Measurements from ENCODE around the gene SRP68.
A peak's percentile ranks its signal among the peaks of the same experiment; 100 is the strongest.

SRP68 gene

GRCh38 chr17:76072148-76072858 is at the start of gene SRP68:
TSS of gene SRP68 (minus strand) at chr17:76072517. CDS start at chr17:76072491, 26 bp downstream.
- peak; percentile 73 to 79 for DNase-seq (ENCODE audit: low read depth in 2 of 2)

- DNase-seq (ENCODE audit: low read depth in 2 of 2): no peak
These were observed 49.7 kb upstream of the SRP68 start for GRCh38 chr17:76121932-76122430.

GRCh38 chr17:76120658-76121008 is 48.3 kb upstream of the SRP68 start:
- DNase-seq (ENCODE audit: low read depth in 2 of 2): no peak

GRCh38 chr17:76119409-76120371 is 47.4 kb upstream of the SRP68 start:
- no peak for DNase-seq (ENCODE audit: low read depth in 2 of 2)

GRCh38 chr17:76115138-76115754 is 42.9 kb upstream of the SRP68 start:
- no peak for DNase-seq (ENCODE audit: low read depth in 2 of 2)

- no peak for DNase-seq (ENCODE audit: low read depth in 2 of 2)
These were observed 39.6 kb upstream of the SRP68 start for GRCh38 chr17:76111956-76112355.

GRCh38 chr17:76107509-76107908 is 35.2 kb upstream of the SRP68 start:
- DNase-seq (ENCODE audit: low read depth in 2 of 2): no peak

- DNase-seq (ENCODE audit: low read depth in 2 of 2): no peak
These were observed 34.4 kb upstream of the SRP68 start for GRCh38 chr17:76106703-76107102.

- no peak for DNase-seq (ENCODE audit: low read depth in 2 of 2)
These were observed 32.5 kb upstream of the SRP68 start for GRCh38 chr17:76104896-76105231.

GRCh38 chr17:76104140-76104895 is 32.0 kb upstream of the SRP68 start:
- DNase-seq (ENCODE audit: low read depth in 2 of 2): no peak

- DNase-seq (ENCODE audit: low read depth in 2 of 2): peak; percentile 83 to 90
These were observed 31.2 kb upstream of the SRP68 start, which contains the start of gene EXOC7 for GRCh38 chr17:76103274-76104139. TSS of gene EXOC7 (minus strand) at chr17:76103787. CDS start at chr17:76103692, 95 bp downstream.

GRCh38 chr17:76102944-76103273 is 30.6 kb upstream of the SRP68 start:
- no peak for DNase-seq (ENCODE audit: low read depth in 2 of 2)

GRCh38 chr17:76097716-76098295 is 25.5 kb upstream of the SRP68 start:
- no peak for DNase-seq (ENCODE audit: low read depth in 2 of 2)

GRCh38 chr17:76095943-76096342 is 23.6 kb upstream of the SRP68 start:
- no peak for DNase-seq (ENCODE audit: low read depth in 2 of 2)

GRCh38 chr17:76094046-76094445 is 21.7 kb upstream of the SRP68 start:
- no peak for DNase-seq (ENCODE audit: low read depth in 2 of 2)

GRCh38 chr17:76092526-76093413 is 20.5 kb upstream of the SRP68 start:
- DNase-seq (ENCODE audit: low read depth in 2 of 2): no peak

- DNase-seq (ENCODE audit: low read depth in 2 of 2): no peak
These were observed 19.4 kb upstream of the SRP68 start for GRCh38 chr17:76091526-76092286.

- no peak for DNase-seq (ENCODE audit: low read depth in 2 of 2)
These were observed 18.3 kb upstream of the SRP68 start for GRCh38 chr17:76090517-76091129.

Measured in stimulated activated CD4-positive, alpha-beta T cell treated with anti-CD3 and anti-CD28 coated beads, Interleukin-15, amount 100 ng/mL, for 48 hours (primary cell).